ENCODE data around the gene RNF207. TPM values are rescaled to one million over a fixed set of nuclear protein-coding genes. Genes with fewer than 3 reads are reported as not detected.

The RNF207 gene
- total RNA-seq, 2 donors from 2014 or later = 4.8 to 7.7 TPM

GRCh38 chr1:6177681-6178380 lies 28.1 kb upstream of the RNF207 start:
- peaks cover 23% of the 10 kb centered on the region for H3K27me3 Mint-ChIP-seq (ENCODE audit: insufficient read depth)
- Histone ChIP-seq H3K27me3 (ENCODE audit: control insufficient read depth, insufficient read depth, low read length, poor library complexity, severe bottlenecking) (peaks cover 70% of the 10 kb centered on the region), H3K4me3 (ENCODE audit: low read length) (no peak overlapping the region), H3K9me3 (ENCODE audit: control insufficient read depth, low read length) (no peaks in the 10 kb centered on the region), H3K36me3 (ENCODE audit: control insufficient read depth, insufficient read depth, low read length) (no peaks in the 10 kb centered on the region), H3K27ac (ENCODE audit: low read depth, low read length) (no peak overlapping the region), H3K9ac (ENCODE audit: extremely low read depth, low read length, poor library complexity, severe bottlenecking) (no peak overlapping the region), H3K4me1 (ENCODE audit: control insufficient read depth, insufficient read depth, low read length) (no peaks in the 10 kb centered on the region)
- DNase-seq = no peak
- no peak for TF ChIP-seq CTCF (conservative IDR thresholded peaks at IDR 0.05)
- H3K9me3 Mint-ChIP-seq = no peaks in the 10 kb centered on the region
- no peak overlapping the region for H3K27ac Mint-ChIP-seq
- H3K4me1 Mint-ChIP-seq = peaks cover 2% of the 10 kb centered on the region
- no peak overlapping the region for H3K4me3 Mint-ChIP-seq
- no peaks in the 10 kb centered on the region for H3K36me3 Mint-ChIP-seq (ENCODE audit: low read depth)
- 89 to 94% methylated on average over 11 to 18 of the region's 18 CpGs for WGBS, 2 experiments (ENCODE audit: insufficient coverage in 1 of 2, insufficient read length in 1 of 2)

DNA sequence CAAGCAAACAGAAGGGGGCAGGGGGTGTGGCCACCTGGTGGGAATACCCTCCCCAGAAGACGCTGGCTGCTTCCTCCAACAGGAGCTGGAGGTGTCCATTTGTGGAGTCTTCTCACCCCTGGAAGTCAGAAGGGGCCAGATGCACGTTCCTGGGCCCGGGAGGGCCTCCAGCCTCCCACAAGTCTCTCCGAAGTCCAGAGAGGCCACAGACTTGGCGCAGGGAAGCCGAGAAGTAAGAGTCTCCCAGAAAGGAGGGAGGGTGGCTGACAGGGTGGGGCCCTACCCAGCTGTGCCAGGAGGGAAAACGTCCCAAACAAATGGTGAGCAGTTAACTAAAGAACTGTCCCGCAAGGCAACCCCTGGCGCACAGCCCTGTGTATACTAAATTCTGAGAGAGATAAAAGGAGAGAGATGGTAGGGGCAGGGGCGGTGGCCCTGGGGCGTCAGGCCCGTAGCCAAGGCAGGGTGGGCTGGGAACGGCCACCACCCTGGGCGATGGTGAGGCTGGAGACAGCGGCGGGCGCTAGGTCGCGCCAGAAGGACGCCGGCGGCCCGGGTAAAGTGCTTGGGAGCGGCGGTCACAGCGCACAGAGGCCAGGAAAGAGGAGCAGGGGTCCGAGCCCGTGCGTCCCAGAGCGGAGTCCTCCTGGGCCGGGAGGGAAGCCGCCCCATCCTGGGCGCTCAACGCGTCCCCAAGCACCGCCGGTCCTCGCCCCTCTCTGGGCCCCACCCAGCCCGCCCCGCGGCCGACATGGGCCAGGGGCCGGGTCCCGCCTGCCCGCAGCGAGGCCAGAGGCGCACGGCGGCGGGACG lies 27.0 kb upstream of the RNF207 start:
- H3K27me3 ChIP-seq (ENCODE audit: control insufficient read depth, insufficient read depth, low read length, poor library complexity, severe bottlenecking) = peaks cover 76% of the 10 kb centered on the region
- H3K9me3 Mint-ChIP-seq = no peaks in the 10 kb centered on the region
- WGBS, 2 experiments (ENCODE audit: insufficient coverage in 1 of 2, insufficient read length in 1 of 2) = 8 to 10% methylated on average over 38 to 51 of the region's 51 CpGs
- H3K4me3 ChIP-seq (ENCODE audit: low read length) = no peak overlapping the region
- no peaks in the 10 kb centered on the region for H3K9me3 ChIP-seq (ENCODE audit: control insufficient read depth, low read length)
- H3K4me1 Mint-ChIP-seq = peaks cover 2% of the 10 kb centered on the region
- peak; percentile 76 for DNase-seq
- H3K27ac ChIP-seq (ENCODE audit: low read depth, low read length) = no peak overlapping the region
- peak overlapping the region; percentile 33 for H3K4me3 Mint-ChIP-seq
- no peaks in the 10 kb centered on the region for H3K4me1 ChIP-seq (ENCODE audit: control insufficient read depth, insufficient read depth, low read length)
- H3K27me3 Mint-ChIP-seq (ENCODE audit: insufficient read depth) = peaks cover 28% of the 10 kb centered on the region
- peak; percentile 10 for TF ChIP-seq CTCF (conservative IDR thresholded peaks at IDR 0.05)
- H3K36me3 ChIP-seq (ENCODE audit: control insufficient read depth, insufficient read depth, low read length) = no peaks in the 10 kb centered on the region
- H3K36me3 Mint-ChIP-seq (ENCODE audit: low read depth) = no peaks in the 10 kb centered on the region
- no peak overlapping the region for H3K9ac ChIP-seq (ENCODE audit: extremely low read depth, low read length, poor library complexity, severe bottlenecking)
- no peak overlapping the region for H3K27ac Mint-ChIP-seq

DNA sequence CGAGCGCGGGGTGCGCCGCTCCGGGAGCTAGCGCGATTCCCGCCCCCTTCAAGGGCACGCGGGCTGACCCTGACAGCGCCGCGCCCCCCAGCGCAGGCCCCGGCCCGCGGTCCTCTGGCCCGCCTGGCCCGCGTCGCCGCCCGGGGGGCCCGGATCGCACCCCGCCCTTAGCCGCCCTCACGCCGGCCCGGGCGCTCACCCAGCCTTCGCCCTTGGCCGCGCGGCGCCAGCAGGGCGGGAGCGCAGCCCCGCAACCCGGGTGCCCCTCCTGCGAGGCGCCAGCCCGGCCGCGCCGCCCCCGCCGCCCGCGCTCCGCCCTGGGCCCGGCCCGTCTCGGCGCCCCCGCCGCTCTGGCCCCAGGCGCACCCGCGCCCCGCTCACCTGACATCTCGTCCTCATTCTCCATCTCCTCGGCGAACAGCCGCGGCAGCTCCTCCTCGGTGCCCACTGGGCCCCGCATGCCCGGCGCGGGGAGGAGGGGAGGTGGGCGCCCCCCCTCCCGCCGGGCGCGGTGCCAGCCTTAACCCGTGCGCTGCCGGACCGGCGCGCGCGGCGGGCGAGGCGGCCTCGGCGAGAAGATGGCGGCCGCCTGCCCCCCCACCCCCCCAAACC lies 26.2 kb upstream of the RNF207 start:
- H3K27me3 ChIP-seq (ENCODE audit: control insufficient read depth, insufficient read depth, low read length, poor library complexity, severe bottlenecking) = peaks cover 76% of the 10 kb centered on the region
- H3K27ac ChIP-seq (ENCODE audit: low read depth, low read length) = no peak overlapping the region
- no peak for TF ChIP-seq CTCF (conservative IDR thresholded peaks at IDR 0.05)
- peaks cover 7% of the 10 kb centered on the region for H3K36me3 ChIP-seq (ENCODE audit: control insufficient read depth, insufficient read depth, low read length)
- peak; percentile 54 for DNase-seq
- Mint-ChIP-seq H3K9me3 (no peaks in the 10 kb centered on the region), H3K36me3 (ENCODE audit: low read depth) (peaks cover 4% of the 10 kb centered on the region), H3K4me1 (peaks cover 2% of the 10 kb centered on the region), H3K27me3 (ENCODE audit: insufficient read depth) (peaks cover 28% of the 10 kb centered on the region), H3K4me3 (no peak overlapping the region), H3K27ac (no peak overlapping the region)
- H3K9ac ChIP-seq (ENCODE audit: extremely low read depth, low read length, poor library complexity, severe bottlenecking) = no peak overlapping the region
- H3K9me3 ChIP-seq (ENCODE audit: control insufficient read depth, low read length) = no peaks in the 10 kb centered on the region
- H3K4me1 ChIP-seq (ENCODE audit: control insufficient read depth, insufficient read depth, low read length) = no peaks in the 10 kb centered on the region
- no peak overlapping the region for H3K4me3 ChIP-seq (ENCODE audit: low read length)
- WGBS, 2 experiments (ENCODE audit: insufficient coverage in 1 of 2, insufficient read length in 1 of 2) = 0 to 1% methylated on average over 6 to 73 of the region's 92 CpGs

Measured in endodermal cell (in vitro differentiated cells).